HEK293 (cell line): Measurements from ENCODE around the gene NKPD1.

ENCODE experiments used
- CTCF ChIA-PET: fragments of 350-600 bp; formaldehyde crosslinking; extraction: SDS; loops from one replicate; lab custom pipeline; 2021; ENCODE audit warnings: antibody characterized with exemption; lab: Yijun Ruan, JAX
- POLR2A ChIA-PET: fragments of 300-600 bp; formaldehyde crosslinking; extraction: SDS; loops from one replicate; lab custom pipeline; 2020; ENCODE audit warnings: antibody characterized with exemption, inconsistent platforms; lab: Yijun Ruan, JAX
- H3K27ac ChIP-seq: fragments of 200-500 bp; sonication (Bioruptor generic); 2 replicates; pipeline ENCODE4 v1.5.1; 2014; ENCODE audit warnings: low read depth, low read length, control low read depth, inconsistent platforms; ENCODE audit errors: extremely low read depth
- H3K36me3 ChIP-seq, 2 experiments: fragments of 200-500 bp in 1 of 2; sonication (Bioruptor generic) in 1 of 2; 1 replicate in 1 of 2; 2 replicates in 1 of 2; pipeline ENCODE4 v1.5.1; 2014 to 2017; ENCODE audit warnings: inconsistent platforms in 2 of 2, low read length in 2 of 2; ENCODE audit not compliant: control insufficient read depth in 2 of 2, insufficient read depth in 1 of 2
- H3K4me1 ChIP-seq: fragments of 200-500 bp; sonication (Bioruptor generic); 2 replicates; pipeline ENCODE4 v1.5.1; 2014; ENCODE audit warnings: mild to moderate bottlenecking, low read length, inconsistent platforms; ENCODE audit not compliant: control insufficient read depth, insufficient read depth
- H3K4me3 ChIP-seq: 2 replicates; pipeline ENCODE4 v1.5.1; 2011; ENCODE audit warnings: low read depth, mild to moderate bottlenecking, control low read depth, low read length, moderate library complexity
- H3K9me3 ChIP-seq: fragments of 200-500 bp; sonication (Bioruptor generic); 2 replicates; pipeline ENCODE4 v1.5.1; 2014; ENCODE audit warnings: low read depth, low read length, inconsistent platforms; ENCODE audit not compliant: control insufficient read depth, insufficient read depth
- ATF2 ChIP-seq: fragments of 450-650 bp; formaldehyde crosslinking; IDR thresholded peaks from 2 replicates; pipeline ENCODE4 v1.5.1; 2016; ENCODE audit warnings: missing biosample characterization, missing genetic modification characterization, low read depth
- CTCF ChIP-seq: fragments of 450-650 bp; formaldehyde crosslinking; IDR thresholded peaks from 2 replicates; pipeline ENCODE4 v1.5.1; 2016; ENCODE audit warnings: missing biosample characterization, missing genetic modification characterization
- RBAK ChIP-seq: fragments of 450-650 bp; formaldehyde crosslinking; IDR thresholded peaks from 2 replicates; pipeline ENCODE4 v1.5.1; 2016; ENCODE audit warnings: missing biosample characterization, missing genetic modification characterization
- ZBTB10 ChIP-seq: fragments of 450-650 bp; formaldehyde crosslinking; IDR thresholded peaks from 2 replicates; pipeline ENCODE4 v1.5.1; 2016; ENCODE audit warnings: missing biosample characterization, missing genetic modification characterization
- ZNF10 ChIP-seq: fragments of 450-650 bp; formaldehyde crosslinking; IDR thresholded peaks from 2 replicates; pipeline ENCODE4 v1.5.1; 2017; ENCODE audit warnings: missing biosample characterization, missing genetic modification characterization
- ZNF175 ChIP-seq: fragments of 450-650 bp; formaldehyde crosslinking; IDR thresholded peaks from 2 replicates; pipeline ENCODE4 v1.5.1; 2016; ENCODE audit warnings: missing biosample characterization, missing genetic modification characterization
- ZNF223 ChIP-seq: fragments of 450-650 bp; formaldehyde crosslinking; IDR thresholded peaks from 2 replicates; pipeline ENCODE4 v1.5.1; 2016; ENCODE audit warnings: missing biosample characterization, missing genetic modification characterization
- ZNF280C ChIP-seq: fragments of 450-650 bp; formaldehyde crosslinking; IDR thresholded peaks from 2 replicates; pipeline ENCODE4 v1.5.1; 2016; ENCODE audit warnings: missing biosample characterization, missing genetic modification characterization
- ZNF311 ChIP-seq: fragments of 450-650 bp; formaldehyde crosslinking; IDR thresholded peaks from 2 replicates; pipeline ENCODE4 v1.5.1; 2017; ENCODE audit warnings: missing biosample characterization, missing genetic modification characterization, borderline replicate concordance
- ZNF350 ChIP-seq: fragments of 450-650 bp; formaldehyde crosslinking; IDR thresholded peaks from 2 replicates; pipeline ENCODE4 v1.5.0; 2017; ENCODE audit warnings: missing biosample characterization, mild to moderate bottlenecking, missing genetic modification characterization
- ZNF354C ChIP-seq: fragments of 450-650 bp; formaldehyde crosslinking; IDR thresholded peaks from 2 replicates; pipeline ENCODE4 v1.5.1; 2016; ENCODE audit warnings: missing biosample characterization, missing genetic modification characterization, low read depth, borderline replicate concordance
- ZNF391 ChIP-seq: fragments of 450-650 bp; formaldehyde crosslinking; IDR thresholded peaks from 2 replicates; pipeline ENCODE4 v1.5.1; 2016; ENCODE audit warnings: low read depth, missing biosample characterization, missing genetic modification characterization, borderline replicate concordance
- ZNF449 ChIP-seq: fragments of 450-650 bp; formaldehyde crosslinking; IDR thresholded peaks from 2 replicates; pipeline ENCODE4 v1.5.1; 2017; ENCODE audit warnings: missing biosample characterization, mild to moderate bottlenecking, missing genetic modification characterization, moderate library complexity
- ZNF501 ChIP-seq: fragments of 450-650 bp; formaldehyde crosslinking; IDR thresholded peaks from 2 replicates; pipeline ENCODE4 v1.5.1; 2016; ENCODE audit warnings: missing biosample characterization, missing genetic modification characterization
- ZNF521 ChIP-seq: fragments of 450-650 bp; formaldehyde crosslinking; IDR thresholded peaks from 2 replicates; pipeline ENCODE4 v1.5.1; 2017; ENCODE audit warnings: missing biosample characterization, mild to moderate bottlenecking, missing genetic modification characterization
- ZNF596 ChIP-seq: fragments of 450-650 bp; IDR thresholded peaks from 2 replicates; pipeline ENCODE4 v1.5.0; 2018; ENCODE audit warnings: missing biosample characterization, mild to moderate bottlenecking, missing genetic modification characterization, moderate library complexity
- ZNF626 ChIP-seq: fragments of 450-650 bp; sonication (Bioruptor Pico); formaldehyde crosslinking; IDR thresholded peaks from 2 replicates; pipeline ENCODE4 v1.5.1; 2018; ENCODE audit warnings: missing biosample characterization, missing genetic modification characterization, inconsistent platforms
- TF ChIP-seq, protein P1 (sequence below): fragments of 450-650 bp; formaldehyde crosslinking; IDR thresholded peaks from 2 replicates; pipeline ENCODE4 v1.5.1; 2016; ENCODE audit warnings: missing biosample characterization, missing genetic modification characterization
- TF ChIP-seq, protein P2 (sequence below): fragments of 450-650 bp; formaldehyde crosslinking; IDR thresholded peaks from 2 replicates; pipeline ENCODE4 v1.5.1; 2016; ENCODE audit warnings: missing biosample characterization, missing genetic modification characterization, low read depth

The NKPD1 gene

GRCh38 chr19:45161738-45162607, 1.2 kb upstream of the NKPD1 start:
- no peaks in the 10 kb centered on the region for H3K9me3 ChIP-seq
- H3K4me3 ChIP-seq, result no peak overlapping the region
- ChIA-PET CTCF (interaction anchor here (0.9 kb wide), 1 partner anchor 164 kb away, joined by 3 read pairs; no protein-coding TSS in a partner anchor), POLR2A (no interaction called here)
- H3K27ac ChIP-seq, result no peak overlapping the region
- no peaks in the 10 kb centered on the region for H3K36me3 ChIP-seq
- no peaks in the 10 kb centered on the region for H3K4me1 ChIP-seq
- TF ChIP-seq ZNF175 (tag by site-specific recombination), result no peak
- TF ChIP-seq ZNF354C (tag by site-specific recombination), result no peak
- TF ChIP-seq, protein P1, sequence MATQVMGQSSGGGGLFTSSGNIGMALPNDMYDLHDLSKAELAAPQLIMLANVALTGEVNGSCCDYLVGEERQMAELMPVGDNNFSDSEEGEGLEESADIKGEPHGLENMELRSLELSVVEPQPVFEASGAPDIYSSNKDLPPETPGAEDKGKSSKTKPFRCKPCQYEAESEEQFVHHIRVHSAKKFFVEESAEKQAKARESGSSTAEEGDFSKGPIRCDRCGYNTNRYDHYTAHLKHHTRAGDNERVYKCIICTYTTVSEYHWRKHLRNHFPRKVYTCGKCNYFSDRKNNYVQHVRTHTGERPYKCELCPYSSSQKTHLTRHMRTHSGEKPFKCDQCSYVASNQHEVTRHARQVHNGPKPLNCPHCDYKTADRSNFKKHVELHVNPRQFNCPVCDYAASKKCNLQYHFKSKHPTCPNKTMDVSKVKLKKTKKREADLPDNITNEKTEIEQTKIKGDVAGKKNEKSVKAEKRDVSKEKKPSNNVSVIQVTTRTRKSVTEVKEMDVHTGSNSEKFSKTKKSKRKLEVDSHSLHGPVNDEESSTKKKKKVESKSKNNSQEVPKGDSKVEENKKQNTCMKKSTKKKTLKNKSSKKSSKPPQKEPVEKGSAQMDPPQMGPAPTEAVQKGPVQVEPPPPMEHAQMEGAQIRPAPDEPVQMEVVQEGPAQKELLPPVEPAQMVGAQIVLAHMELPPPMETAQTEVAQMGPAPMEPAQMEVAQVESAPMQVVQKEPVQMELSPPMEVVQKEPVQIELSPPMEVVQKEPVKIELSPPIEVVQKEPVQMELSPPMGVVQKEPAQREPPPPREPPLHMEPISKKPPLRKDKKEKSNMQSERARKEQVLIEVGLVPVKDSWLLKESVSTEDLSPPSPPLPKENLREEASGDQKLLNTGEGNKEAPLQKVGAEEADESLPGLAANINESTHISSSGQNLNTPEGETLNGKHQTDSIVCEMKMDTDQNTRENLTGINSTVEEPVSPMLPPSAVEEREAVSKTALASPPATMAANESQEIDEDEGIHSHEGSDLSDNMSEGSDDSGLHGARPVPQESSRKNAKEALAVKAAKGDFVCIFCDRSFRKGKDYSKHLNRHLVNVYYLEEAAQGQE (tag by site-specific recombination), result no peak
- peak; percentile 21; the same call in 1 of the 2 replicates for TF ChIP-seq ZBTB10 (tag by site-specific recombination)
- TF ChIP-seq ZNF501 (tag by site-specific recombination), result no peak
- TF ChIP-seq, protein P2, sequence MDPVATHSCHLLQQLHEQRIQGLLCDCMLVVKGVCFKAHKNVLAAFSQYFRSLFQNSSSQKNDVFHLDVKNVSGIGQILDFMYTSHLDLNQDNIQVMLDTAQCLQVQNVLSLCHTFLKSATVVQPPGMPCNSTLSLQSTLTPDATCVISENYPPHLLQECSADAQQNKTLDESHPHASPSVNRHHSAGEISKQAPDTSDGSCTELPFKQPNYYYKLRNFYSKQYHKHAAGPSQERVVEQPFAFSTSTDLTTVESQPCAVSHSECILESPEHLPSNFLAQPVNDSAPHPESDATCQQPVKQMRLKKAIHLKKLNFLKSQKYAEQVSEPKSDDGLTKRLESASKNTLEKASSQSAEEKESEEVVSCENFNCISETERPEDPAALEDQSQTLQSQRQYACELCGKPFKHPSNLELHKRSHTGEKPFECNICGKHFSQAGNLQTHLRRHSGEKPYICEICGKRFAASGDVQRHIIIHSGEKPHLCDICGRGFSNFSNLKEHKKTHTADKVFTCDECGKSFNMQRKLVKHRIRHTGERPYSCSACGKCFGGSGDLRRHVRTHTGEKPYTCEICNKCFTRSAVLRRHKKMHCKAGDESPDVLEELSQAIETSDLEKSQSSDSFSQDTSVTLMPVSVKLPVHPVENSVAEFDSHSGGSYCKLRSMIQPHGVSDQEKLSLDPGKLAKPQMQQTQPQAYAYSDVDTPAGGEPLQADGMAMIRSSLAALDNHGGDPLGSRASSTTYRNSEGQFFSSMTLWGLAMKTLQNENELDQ, result no peak
- peak; percentile 59; the same call in 1 of the 2 replicates for TF ChIP-seq ZNF223 (tag by site-specific recombination)
- TF ChIP-seq CTCF (tag by site-specific recombination), result peak; percentile 78
- no peak for TF ChIP-seq ATF2 (tag by site-specific recombination)
- no peak for TF ChIP-seq ZNF626 (tag by site-specific recombination)
- no peak for TF ChIP-seq ZNF391 (tag by site-specific recombination)
- TF ChIP-seq ZNF596 (tag by site-specific recombination), result no peak
- no peak for TF ChIP-seq ZNF311 (tag by site-specific recombination)
- TF ChIP-seq RBAK (tag by site-specific recombination), result no peak
- no peak for TF ChIP-seq ZNF280C (tag by site-specific recombination)
- no peak for TF ChIP-seq ZNF449 (tag by site-specific recombination)
- TF ChIP-seq ZNF10 (tag by site-specific recombination), result no peak
- no peak for TF ChIP-seq ZNF350 (tag by site-specific recombination)
- TF ChIP-seq ZNF521 (tag by site-specific recombination), result no peak
